ENCODE measurements around the gene TARDBP.
"Not testable (repeated sequence)": the region's sequence is repeated elsewhere in the genome, so short reads cannot be mapped to it uniquely, and the experiment has no call there.

Gene TARDBP

DNA sequence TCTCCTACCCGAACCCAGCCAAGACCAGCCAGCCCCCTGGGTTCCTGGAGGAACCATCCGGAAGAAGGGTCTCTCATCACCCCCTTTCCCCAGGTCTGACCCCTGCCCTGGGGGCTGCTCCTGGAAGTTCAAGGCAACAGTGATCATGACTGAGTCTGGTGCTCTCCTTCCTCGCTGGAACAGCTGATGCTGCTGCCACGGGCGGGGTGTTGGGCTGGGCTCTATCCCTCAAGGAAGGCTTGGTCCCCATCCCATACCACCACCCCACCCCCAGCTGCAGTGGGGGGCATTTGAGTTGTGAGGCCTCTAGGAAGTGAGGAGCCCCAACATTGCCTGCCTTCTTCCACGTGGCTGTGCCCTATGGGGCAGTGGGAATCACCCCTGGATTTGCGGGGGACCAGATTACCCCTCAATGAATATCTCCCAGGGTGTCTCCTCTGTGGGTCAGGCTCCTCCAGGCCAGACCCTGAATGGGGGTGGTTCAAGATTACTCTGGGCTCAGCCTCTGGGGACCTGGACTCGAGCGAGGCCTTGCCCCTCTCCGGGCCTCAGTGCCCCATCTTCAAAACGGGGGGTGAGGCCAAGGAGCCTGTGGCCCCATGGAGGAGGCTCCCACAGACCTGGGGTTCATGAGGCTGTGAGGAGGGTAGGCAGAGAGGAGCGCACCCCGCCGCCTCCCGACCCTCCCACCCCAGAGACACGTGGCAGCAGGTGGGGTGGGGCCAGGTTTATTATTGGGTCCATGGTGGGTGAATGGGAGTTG lies 31.8 kb downstream of the TARDBP start:
- no peak for DNase-seq

DNA sequence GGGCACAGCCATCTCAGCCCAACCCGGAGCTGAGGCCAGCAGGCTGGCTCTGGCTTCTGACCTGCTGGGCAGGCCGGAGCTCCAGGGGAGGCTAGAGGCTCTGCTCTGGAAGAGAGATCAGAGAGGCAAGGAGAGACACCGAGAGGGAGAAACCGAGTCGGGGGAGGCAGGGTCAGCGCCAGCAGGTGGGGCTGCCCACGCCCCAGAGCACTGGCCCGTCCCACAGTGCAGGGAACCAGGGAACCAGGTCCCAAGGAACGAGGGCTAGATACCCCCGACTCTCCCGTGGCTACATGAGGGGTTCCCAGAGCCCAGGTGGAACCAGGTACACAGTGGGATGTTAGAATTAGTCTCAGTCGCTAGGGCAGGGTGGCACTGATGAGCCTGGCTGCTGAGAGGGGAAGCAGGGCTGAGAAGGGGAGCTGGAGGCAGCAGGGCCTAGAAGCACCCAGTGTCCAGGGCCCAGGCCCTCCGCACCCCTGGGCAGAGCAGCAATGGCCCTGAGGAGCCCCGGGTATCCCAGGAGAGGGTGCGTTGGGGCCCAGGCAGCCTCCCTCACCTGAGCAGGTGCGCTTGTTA lies 32.5 kb downstream of the TARDBP start:
- no peak for DNase-seq

DNA sequence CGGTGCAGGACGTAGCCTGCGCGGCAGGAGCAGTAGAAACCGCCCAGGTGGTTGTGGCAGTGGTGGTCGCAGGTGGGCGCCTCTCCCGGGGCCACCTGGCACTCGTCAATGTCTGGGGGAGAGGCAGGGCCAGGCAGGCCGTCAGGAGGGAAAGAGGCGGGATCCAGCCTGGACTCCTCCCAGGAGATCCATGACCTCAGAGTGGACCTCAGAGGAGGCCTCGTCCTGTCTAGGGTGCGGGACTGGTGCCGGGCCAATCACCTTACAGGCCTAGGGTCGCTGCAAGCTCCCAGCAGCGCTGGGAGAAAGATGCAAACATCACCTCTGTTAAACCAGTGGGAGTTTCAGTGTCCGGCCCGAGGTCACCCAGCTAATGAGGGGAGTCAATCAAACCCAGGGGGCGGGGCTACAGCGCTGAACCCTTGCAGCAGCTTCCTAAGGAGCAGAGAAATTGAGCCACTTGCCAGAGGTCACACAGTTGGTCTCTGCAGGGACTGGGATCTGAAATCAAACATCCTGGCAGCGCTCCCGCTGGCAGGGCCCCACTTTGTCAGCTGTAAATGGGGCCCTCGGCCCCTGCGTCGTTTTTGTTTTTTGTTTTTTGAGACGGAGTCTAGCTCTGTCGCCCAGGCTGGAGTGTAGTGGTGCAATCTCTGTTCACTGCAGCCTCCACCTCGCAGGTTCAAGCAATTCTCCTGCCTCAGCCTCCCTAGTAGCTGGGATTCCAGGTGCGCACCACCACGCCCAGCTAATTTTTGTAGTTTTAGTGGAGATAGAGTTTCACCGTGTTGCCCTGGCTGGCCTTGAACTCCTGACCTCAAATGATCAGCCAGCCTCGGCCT lies 33.2 kb downstream of the TARDBP start:
- DNase-seq: no peak

DNA sequence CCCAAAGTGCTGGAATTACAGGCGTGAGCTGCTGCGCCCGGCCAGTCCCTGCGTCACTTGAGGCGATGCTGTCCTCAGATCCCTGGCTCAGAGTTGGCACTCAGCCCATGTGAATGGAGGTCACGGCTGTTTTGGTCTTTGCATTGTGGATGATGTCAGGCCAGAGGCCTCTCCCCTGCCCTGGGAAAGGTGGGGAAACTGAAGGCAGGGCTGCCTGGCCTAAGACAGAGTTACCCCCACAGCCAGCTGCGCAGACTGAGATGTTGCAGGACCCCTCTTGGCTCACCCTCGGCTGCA lies 33.8 kb downstream of the TARDBP start:
- no peak for DNase-seq

DNA sequence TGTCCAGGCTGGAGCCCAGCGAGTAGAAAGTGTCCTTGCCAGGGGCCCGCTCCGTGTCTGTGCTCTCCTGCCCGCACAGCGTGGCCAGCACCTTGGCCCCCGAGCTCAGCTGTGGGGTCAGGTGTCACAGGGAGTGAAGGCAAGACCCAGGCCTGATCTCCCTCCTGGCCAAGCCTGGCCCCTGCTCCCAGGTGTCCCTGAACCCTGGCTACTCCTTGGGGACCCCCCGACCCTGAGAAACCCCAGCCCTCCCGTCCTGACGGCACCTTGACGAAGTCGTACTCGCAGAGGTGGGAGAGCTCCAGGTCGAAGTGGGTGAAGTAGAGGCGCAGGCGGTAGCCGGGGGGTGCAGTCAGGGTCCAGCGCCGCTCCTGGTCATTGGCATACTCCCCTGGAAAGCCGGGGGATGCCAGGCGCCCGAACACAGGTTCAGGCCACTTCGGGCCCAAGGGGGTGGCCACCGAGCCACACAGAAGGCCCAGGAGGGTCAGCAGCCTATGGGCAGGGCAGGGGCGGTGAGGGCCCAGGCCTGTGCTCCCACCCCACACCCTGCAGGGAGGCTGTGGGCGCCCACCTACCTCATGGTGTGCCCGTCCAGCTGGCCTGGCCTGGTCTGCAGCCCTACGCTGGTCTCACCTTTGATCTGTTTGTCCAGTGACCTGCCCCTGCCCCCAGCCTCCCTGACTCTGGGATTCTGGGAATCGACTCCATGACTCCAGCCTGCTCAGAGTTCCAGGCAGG lies 34.3 kb downstream of the TARDBP start, which contains the start of gene MASP2:
Gene MASP2 (minus strand): TSS at position 615 of the 741 bp plus-strand sequence. CDS start 32 bp downstream, at position 583.
- no peak for DNase-seq

DNA sequence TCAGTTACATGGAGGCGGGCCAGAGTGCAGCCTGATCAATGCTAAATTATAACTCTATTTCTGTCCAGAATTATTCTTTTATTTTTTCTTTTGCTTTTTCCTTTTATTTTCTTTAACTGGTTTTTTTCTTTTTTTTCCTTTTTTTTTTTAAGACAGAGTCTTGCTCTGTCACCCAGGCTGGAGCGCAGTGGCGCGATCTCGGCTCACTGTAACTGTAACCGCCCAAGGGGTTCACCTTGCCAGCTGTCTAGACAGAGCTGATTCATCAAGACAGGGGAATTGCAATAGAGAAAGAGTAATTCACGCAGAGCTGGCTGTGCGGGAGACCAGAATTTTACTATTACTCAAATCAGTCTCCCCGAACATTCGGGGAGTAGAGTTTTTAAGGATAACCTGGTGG lies 38.7 kb downstream of the TARDBP start:
- not testable (repeated sequence) for DNase-seq

DNA sequence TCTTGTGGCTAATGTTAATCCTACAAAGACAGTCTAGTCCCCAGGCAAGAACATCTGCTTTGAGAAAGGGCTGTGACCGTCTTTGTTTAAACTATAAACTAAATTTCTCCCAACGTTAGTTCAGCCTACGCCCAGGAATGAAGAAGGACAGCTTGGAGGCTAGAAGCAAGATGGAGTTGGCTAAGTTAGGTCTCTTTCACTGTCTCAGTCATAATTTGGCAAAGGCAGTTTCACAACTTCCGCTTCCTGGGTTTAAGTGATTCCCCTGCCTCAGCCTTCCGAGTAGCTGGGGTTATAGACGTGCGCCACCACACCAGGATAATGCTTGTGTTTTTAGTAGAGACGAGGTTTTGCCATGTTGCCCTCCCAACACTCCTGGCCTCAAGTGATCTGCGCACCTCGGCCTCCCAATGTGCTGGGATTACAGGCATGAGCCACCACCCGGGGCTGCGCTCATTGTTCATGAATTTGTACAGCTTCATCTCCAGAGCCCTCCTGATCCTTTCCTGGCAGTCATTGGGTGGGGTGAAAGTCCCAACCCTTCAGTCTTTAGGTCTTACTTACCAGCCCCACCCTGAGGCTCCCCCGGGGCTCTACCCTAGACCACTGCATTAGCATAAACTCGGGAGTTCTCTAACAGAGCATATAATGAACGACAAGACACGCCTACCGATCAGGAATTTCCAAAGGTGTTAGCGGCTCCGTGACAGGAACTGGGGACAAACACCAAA lies 39.5 kb downstream of the TARDBP start:
- DNase-seq: no peak

DNA sequence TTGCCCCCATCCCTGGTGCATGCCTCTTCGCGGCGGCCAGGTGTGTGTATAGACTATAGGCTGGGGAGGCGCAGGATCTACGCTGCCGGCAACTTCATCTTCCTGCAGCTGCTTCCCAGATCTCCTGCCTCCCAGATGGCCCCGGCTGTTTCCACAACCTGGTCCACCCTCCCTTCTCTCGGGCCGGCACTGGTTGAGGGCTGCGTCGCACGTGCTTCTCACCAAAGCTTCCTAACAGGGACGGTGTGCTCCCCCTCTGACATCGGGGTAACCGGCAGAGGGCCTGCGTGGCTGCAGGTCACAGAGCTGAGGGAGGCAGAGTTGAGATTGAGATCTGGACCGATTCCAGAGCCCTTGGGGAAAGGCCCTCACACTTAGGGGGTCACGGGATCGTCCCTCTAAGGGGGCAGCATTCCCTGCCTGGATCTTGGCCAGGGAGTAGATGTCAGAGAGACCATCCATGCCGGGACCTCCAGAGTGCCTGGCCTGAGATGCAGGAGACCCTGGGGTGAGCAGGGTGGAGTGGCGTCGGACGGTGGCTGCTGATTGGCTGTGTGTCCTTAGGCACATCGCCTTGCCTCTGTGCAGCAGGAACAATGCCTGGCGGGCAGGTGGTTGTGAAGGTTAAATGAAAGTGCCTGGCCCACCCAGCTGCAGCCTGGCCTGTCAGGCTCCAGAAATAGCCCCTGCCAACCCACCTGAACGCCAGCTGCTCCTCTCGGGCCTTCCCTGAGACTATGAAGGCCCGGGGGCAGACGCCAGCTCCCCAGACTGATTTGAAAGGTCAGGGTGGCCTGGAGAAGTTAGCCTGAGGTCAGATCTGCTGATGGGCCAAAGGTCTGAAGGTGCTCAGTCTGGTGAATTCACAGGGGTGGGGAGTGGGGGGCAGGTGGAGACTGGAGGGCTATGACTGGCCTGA lies 40.6 kb downstream of the TARDBP start:
- peak; percentile 32 for DNase-seq

DNA sequence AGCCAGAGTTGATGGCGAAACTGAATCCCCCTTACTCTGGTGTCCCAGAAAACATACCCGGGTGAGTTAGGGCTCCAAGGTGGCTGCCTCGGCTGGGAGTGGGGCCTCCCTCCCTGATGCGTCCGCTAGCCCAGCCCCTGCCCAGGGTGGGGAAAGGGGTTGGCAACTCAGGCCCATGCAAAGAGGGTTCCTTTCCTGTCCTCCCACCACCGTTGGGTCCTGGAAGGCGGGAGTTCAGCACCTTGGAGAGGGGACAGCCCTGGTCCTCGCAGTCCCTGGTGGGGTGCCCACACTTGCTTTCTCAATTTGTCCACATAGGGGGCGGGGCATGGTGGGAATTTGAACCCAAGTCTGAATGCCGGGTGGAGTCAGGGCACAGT lies 41.3 kb downstream of the TARDBP start:
- no peak for DNase-seq

DNA sequence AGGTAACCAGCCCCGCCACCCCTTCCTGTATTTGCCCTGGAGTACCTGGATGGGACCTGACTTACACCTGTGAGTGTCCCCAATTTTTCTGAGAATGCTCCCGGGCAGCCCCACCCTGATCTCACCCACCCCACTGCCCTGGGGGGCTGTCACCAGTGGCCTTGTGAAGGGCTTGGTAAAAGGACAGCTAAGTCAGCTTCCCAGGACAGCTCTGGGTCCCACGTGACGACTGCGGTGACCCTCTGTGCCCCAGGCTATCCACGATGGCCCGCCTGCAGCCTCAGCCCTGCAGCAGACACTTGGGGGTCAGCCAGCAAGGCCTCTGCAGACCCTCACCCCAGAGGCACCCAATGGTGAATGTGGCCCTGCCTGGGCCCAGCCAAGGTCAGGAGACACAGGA lies 41.7 kb downstream of the TARDBP start:
- no peak for DNase-seq

DNA sequence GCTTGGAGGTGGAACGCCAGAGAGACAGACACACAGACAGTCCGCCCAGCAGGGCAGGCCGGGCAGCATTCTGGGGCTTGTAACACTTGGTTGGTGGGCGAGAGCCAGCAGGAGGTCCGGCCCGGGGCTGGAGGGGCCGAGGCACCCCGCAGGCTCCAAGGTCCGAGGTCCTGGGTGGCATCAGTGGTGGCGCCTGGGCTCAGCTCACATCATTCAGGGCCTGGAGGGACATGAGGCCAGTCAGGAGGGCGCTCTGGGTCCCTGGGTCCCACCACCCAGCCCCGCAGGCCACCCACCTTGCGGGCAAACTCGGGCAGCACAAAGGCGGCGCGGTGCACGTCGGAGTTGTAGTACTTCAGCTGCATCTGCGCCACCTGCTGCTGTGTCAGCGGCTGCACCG lies 42.2 kb downstream of the TARDBP start:
- no peak for DNase-seq

DNA sequence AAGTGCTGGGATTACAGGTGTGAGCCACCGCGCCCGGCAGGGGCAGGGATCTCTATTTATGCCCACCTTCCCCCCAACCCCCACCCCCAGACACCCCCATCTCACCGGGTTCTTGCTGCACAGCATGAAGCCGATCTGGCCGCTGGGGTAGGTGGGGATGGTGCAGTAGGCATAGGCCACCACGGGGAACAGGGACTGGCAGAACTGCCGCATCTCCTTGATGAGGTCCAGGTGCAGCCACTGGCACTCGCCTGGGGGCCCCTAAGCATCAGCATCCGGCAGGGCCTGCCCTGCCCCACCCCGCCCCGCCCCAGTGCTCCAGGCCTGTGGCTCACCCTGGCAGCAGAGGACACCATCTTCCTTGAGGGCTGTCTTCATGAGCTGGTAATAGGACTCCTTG lies 43.2 kb downstream of the TARDBP start:
- DNase-seq: no peak

DNA sequence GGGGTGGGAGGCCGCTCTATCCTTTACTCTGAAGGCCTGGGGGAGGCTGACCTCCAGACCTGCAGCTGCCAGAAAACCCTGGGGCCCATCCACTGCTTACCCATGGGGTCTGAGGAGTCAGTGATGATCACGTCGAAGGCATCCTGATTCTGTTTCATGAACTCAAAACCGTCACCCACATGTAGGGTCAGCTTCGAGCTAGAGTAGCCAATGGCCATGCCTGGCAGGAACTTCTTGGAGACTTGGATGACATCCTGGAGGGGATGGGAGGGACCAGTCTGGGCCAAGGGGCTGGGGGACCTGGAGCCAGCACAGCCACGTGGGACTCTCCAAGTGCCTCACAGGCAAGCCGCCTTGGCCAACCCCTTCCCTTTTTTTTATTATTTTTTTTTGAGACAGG lies 44.0 kb downstream of the TARDBP start:
- DNase-seq: no peak

DNA sequence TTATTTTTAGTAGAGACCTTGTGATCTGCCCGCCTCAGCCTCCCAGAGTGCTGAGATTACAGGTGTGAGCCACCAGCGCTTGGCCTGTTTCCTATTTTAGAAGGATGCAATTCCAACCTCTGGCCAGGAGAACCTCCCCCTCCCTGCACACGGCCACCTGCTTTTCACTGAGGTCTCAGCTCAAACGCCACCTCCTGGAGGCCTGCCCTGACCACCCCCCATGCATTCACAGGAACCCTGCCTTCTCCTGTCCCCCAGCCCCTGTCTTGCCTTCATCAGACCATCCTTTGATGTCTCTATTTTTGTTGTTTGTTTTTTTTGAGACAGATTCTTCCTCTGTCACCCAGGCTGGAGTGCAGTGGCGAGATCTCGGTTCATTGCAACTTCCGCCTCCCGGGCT lies 45.0 kb downstream of the TARDBP start:
- DNase-seq: no peak

DNA sequence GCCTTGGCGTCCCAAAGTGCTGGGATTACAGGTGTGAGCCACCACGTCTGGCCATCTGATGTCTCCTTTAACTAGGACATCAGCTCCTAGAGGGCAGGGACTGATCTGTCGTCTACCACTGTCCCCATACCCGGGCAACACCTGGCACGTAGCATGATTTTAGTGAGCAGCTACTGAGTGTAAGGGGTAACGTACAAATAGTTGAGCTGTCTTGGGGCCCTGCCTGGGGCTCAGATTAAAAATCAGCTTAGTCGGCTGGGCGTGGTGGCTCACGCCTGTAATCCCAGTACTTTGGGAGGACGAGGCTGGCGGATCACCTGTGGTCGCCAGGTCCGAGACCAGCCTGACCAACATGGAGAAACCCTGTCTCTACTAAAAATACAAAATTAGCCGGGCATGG lies 45.6 kb downstream of the TARDBP start:
- no peak for DNase-seq

DNA sequence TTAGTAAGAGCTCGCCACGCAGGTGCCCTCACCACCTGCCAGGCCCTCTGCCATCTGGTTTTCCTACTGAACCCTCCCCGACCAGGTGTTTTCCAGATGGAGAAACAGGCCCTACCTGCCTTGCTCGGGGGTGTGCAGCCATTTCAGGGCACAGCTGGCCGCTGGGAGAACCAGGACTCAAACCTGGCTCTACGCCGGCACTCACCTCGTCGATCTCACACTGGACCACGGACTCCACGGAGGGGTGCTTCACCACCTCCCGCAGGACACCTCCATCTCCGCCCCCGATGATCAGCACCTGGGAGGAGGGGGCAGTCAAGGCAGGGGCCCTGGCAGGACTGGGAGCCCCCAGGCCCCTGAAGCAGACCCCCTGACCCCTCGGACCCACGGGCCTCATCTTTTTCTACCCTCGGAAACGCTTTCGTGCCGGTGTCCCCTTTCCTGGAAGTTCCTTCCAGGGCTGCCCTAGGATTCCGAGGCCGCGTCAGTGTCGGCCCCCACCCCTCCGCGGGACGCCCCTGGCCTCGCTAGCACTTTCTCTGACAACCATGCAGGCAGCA lies 46.2 kb downstream of the TARDBP start:
- DNase-seq: no peak

DNA sequence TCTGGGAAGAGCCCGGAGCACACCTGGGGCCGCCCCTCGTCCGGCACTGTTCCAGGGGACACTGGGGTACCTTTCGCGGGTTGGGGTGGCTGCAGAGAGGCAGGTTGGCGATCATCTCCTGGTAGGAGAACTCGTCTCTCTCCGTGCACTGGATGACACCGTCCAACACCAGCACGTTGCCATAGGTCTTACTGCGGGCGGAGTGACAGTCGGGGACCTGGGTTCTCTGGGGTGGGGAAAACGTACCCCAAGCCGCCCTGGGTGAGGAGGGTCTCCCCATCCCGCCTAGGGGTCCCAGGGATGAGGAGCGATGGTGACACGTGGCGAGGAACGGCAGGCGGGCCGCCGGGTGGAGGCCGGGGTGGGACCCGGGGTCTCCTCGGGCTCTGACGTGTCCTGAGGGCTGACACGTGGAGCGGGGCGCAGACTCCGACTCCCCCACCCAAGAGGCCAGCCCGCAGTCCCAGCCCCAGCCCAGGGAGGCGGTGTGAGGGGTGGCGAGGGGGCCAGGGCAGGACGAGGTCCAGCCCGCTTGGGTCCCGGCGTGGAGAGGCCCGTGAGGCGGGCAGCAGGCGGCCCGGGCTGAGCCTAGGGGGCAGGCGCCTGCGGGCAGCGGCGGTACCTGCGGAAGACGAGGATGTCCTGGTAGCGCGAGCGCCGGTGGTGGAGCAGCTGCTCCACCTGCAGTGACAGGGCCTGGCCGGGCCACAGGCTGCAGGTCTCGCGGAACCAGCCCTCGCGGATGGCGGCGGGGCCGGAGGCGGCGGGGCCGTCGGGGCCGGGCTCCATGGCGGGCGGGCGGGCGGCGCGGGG lies 46.9 kb downstream of the TARDBP start:
- no peak for DNase-seq

DNA sequence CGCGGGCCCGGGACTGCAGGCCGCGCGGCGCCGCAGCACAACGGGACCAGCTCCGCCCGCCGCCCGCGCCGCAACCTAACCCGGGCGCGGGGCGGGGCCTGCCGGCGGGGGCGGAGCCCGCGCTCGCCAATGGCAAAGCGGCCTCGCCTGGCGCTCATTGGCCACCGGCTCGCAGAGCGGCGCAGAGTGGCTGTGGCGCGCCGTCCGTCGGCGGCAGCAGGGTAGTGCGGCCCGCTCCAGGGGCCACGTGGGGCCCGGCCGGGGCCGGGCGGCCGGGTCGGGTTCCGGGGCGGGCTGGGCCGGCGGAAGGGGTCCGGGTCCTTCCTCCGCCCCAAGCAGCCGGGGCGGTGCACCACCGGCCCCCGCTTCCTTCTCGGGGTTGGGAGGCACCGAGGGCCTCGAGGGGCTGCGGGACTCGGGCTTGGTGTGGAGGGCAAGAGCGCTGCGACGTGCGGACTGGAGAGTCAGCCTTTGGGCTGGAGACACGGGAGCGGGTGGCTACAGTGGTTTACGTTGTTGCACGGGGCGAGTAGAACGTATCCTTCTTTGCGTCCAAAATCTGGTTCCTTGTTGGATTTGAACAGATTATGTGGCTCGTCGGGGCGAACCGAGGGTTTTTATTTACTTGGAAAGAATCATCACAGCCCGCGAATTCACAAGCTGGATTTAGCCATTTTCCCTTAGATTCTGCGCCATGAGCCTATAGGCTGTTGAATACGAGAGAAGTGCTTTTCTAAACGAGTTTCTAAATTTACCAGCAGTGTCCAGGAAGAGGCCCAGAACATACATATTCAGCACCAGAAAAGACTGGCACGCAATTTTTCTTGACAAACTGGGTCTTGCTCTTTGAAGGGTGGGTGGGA lies 47.7 kb downstream of the TARDBP start, which contains the start of gene SRM:
Gene SRM (minus strand): TSS at position 51 of the 863 bp plus-strand sequence. CDS start 75 bp downstream, outside the sequence.
- DNase-seq: peak; percentile 33
